NOMO-1 treated with dmso at 0.1 percent for 144 hours (cell line): ENCODE results near the gene H2BK1.

Experiments used
- DNase-seq: peaks from one replicate; lab custom pipeline; 2025; ENCODE audit not compliant: unreplicated experiment; lab: John Stamatoyannopoulos, UW

Gene H2BK1

DNA sequence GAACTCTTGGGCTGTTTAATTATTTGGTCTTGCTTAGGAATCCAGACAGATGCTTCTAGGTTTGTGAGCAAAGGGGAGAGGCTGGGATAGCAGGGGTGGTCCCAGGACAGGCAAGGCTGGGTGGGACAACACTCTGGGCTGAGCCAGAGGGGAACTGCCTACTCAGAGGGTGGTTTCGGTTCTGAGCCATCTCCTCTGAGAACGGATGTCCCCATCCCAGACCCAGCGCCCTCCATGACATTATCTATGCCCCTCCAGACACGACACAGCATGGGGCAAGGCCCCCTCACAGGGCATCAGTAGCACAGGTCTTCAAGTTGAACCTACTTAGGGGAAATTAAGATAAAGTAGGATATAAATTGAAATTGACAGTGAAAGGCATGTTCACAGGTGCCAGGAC lies 30.3 kb downstream of the H2BK1 start:
- DNase-seq: no peak

GRCh38 chr7:151179287-151179860 lies 30.9 kb downstream of the H2BK1 start:
- no peak for DNase-seq

DNA sequence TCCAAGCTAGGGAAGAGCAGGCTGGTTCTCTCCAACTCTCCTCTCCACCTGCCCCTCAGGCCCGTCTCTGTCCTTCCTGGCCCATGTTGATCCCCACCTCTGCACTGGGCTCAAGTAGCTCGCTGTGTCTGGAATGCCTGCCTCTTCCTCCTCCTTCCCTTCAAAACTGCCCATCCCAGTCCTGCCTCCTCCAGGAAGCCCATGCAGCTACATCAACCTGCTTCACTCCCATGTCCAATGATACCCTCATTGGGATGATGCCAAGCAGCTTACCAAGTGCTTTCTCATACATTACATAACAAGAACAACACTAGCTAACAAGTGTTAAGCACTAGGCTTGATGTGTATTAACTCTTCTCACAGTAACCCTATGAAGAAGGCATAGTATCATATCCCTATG lies 31.5 kb downstream of the H2BK1 start:
- DNase-seq: no peak

DNA sequence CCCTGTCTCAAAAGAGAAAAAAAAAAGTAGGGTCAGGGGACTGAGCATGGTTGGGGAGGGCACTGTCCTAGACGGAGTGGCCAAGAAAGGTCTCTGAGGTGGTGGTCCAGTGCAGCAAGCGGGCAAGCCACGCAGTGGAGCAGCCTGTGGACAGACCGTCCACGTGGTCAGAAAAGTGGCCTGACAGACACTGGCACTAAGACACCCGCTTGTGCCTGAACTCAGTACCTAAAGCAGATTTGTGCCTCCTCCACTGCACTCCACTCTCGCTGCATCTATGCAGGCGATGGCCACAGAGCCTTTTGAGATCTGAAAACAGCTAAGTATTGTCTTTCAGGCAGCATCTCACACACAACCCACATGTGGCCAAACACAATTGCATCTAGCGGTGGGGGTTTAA lies 32.1 kb downstream of the H2BK1 start:
- no peak for DNase-seq

DNA sequence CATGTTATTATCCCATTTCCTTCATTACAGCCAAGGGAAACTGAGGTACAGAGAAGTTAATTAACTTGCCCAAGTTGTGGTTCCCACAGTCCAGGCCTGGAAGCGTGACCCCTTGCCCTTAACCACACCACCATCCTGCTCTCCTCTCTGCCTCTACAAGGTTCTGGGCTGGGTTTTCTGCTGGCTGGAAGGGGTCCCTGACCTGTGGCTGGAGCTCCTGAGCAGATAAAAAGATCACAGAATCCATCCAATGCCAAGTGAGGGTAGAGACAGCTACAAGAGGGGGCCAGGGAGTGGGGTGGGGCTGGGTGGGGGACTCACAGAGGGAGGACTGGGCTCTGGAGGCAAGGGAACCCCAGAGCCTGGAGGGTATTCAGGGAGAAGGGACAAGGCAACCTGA lies 33.0 kb downstream of the H2BK1 start:
- DNase-seq: no peak

GRCh38 chr7:151176401-151176800 lies 33.9 kb downstream of the H2BK1 start:
- DNase-seq: no peak

DNA sequence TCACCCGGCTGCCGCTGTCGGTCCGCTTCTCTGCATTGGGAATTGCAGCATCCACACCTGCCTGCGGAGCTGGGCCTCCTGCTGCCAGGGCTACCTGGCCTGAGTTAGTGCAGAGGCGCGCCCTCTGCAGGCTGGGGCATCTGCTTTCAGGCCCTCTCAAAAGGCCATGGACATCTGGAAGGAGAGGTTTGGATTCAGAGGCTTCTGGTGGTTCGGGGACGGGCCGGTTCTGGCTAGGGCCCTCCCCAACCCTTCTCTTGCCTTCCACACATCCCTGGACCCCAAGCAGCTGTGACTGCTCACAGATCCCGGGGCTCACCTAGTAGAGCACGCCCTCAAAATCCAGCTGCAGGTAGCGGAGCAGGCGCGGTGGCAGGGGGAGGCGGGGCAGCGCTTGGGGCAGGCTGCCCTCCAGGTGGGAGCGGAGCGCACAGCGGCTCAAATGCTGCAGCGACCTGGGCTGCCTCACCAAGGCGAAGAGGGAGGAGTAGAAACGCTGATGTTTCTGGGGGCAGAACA lies 34.4 kb downstream of the H2BK1 start:
- DNase-seq: no peak

DNA sequence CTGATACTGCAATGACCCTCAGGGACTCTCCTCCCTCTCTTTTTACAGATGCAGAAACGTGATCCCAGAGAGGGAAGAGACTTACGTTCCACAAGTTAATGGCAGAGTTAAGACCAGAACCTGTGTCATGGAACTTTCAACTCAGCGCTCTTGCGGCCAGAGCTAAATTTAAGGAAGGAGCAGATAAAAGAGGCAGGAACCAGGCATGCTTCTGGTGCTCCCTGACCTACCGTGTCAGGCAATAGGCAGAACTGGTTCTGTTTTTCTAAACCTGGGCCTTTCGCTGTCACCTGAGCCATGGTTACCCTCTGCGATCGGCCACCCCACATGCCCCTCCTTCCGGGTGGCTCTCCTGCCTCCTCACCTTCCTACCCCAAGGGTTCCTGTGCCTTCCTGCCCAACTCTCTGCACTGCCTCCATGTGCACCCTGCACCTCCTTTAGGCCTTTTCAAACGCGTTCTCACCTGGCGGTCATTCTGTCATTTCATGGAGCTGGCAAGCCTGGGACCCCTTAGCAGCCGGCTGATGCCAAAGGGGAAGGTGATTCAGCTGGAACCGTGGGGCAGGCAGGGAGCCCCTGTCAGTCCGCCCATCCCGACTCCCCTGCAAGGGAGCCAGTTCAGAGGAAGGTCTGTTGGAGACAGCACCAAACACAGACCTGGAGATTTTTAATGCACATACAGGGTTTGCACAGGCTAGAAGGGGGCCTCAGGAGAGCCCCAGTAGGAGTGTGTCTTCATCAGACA lies 35.1 kb downstream of the H2BK1 start:
- DNase-seq: no peak

- DNase-seq: no peak
Observed at GRCh38 chr7:151174246-151175046, 35.8 kb downstream of the H2BK1 start.

DNA sequence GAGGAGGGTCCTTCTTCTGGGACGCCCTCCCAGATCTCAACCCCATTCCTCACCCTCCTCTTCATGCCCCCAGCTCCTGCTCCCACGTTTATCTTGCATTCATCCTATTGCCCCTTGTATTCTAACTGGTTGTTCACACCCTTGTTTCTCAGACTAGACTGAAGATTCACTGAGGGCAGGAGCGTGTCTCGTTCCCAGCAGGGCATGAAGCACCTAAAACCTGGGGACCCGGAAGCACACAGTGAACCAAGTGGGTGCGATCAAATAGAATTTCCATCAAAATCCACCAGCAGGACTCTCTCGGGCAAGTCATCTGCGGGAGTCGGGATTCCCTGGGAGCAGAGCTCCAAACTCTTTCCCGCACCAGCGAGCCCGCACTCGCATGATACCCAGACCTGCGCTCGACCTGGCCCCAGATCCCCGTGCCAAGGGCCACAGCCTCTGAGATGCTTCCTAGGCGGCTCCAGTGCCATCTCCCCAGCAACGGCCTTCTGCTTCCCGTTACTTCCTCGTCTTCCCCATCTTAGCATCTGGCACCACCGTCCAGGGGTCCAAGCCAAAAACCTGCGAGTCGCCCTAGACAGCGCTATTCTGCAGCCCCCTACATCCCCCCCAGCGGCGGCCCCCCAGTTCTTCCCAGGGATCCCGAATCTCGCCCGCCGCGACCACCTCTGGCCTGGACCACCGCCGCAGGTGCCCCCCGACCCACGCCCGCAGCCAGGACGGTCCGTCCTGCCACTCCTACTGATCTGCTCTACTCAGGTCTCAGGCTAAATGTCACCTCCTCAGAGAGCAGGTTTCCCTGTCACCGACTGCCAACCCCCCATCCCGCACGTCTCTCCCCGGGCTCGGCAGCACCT lies 36.7 kb downstream of the H2BK1 start:
- DNase-seq: no peak

DNA sequence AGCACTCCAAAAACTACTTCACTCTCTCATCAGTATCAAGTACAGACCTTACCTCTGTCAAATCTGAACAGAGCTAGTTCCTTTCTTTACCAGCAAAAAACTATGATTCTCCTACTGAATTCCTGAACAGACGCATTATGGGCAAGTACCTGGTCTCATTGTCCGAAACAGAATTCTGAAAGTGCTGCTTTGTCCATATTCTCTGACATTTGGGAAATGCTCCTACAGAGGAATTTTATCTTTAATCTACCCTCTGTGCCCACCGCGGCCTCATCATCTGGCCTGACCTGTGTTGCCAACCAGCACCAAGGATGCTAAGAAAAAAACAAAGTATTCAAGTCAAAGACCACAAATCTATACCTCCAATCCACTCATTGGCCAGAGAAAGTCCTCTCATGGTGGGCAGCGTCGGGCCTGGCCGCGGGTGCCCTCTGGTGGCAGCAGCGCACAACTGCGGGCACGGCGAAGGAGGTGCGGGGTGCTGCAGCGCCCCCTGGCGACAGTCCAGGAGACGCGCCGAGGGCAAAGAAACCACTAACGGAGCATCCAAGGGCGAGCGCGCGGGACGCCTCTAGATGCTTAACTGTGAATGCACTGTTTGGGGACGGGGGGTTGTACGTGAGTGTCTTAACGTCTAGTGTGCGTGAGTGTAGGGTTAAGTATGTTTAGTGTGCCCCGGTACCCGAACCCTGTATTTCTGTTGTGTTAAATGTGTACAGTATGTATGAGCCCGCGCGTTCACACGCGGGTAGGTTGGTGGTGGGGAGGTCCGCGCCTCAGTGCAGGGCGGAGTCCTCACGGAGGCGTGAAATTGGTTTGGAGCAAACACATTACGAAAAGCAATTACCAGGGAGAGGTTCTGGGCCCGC lies 37.8 kb downstream of the H2BK1 start:
- no peak for DNase-seq

DNA sequence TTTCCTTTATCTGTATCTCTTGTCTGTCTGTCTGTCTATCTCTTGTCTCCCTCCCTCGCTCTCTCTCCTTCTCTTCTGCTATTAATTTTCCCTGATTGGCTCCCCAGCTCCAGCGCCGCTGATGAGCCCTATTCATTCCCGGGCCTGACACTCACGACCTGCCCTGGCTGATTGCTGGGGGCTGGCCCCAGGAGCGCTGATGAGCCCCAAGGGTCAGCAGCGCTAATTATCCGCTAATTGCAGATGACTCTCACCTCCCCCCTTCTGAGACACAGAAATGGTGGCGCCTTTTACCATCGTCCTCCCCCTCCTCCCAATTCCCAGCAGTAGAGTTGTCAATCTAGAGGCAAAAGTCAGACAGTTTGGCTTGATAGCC lies 41.5 kb downstream of the H2BK1 start:
- no peak for DNase-seq

GRCh38 chr7:151168003-151168786 lies 42.1 kb downstream of the H2BK1 start:
- DNase-seq: peak; percentile 23

- DNase-seq: no peak
Observed at GRCh38 chr7:151167197-151167961, 42.9 kb downstream of the H2BK1 start, which contains the start of gene GBX1. GBX1 (minus strand) TSS chr7:151167694; CDS start chr7:151167548, 146 bp downstream.

DNA sequence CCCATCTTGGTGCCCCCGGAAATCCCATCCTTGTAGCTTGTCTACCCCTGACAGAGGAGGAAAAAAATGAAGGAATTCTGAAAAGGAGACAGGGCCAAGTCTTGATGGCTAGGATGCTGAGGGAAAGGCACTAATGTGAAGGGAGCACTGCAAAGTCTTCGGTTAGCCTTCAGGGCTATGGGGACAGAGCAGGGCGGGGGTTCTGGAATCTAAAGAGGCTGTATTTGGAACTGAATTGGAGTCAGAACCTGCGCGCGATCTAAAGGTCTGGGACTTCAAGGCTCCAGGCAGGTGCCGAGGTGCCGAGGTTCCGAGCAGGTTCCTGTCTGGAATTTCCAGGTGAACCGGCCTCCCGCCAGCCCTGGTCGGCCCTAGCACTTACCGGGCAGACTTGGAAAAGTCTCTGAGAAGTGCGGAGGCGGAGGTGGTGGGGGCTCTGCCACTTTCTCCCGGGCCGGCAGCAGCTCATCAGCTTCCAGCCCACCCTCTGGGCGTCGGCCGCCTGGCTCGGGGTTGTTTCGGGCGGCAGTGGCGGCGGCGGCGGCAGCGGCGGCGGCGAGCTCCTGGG lies 43.6 kb downstream of the H2BK1 start:
- no peak for DNase-seq

DNA sequence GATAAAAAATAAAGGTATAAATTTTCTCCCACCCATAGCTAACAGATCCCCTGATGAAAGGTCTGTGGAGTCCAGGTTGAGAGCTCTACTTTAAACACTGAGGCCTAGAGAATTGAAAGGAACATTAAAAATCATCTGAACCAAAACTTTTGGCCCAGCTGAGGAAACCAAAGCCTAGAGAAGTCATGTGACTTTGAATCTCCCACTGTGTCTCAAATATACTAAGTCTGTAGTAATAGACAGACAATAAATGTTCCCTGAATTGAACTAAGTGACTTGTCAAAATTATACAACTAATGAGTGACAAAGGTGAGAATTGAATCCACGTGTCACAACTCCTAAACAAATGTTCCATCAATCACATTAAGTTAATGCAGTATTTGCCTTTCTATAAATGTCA lies 48.5 kb downstream of the H2BK1 start:
- no peak for DNase-seq
